ENCODE data around the gene PRM1.

Gene PRM1

DNA sequence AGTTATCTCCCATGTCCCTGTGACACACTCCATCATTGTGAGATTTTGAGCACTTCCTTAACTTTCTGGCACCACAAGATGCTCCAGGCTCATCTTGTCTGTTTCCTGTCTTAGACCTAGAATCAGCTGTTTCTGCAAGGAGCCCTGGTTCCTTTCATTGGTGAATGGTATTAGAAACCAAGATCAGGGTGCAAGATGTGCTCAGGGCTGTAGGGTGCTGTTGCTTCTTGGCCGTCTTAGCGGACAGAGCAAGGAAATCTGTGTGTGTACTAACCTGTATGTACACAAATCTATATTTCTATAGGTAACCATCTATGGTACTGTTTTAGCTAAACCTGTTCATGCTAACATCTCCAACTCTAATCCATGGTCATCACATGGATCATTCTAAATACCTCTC is 8.1 kb upstream of the PRM1 start:
- Histone ChIP-seq H3K9ac (no peak overlapping the region), H3K9me3 (no peaks in the 10 kb centered on the region), H3K4me1 (peaks cover 24% of the 10 kb centered on the region), H3K4me2 (no peak overlapping the region), H4K20me1 (no peaks in the 10 kb centered on the region), H3K36me3 (no peaks in the 10 kb centered on the region), H3K4me3 (no peak overlapping the region), H3K27ac (no peak overlapping the region), H3K27me3 (no peaks in the 10 kb centered on the region)
- TF ChIP-seq Cebpa-rat (IDR thresholded peaks at IDR 0.05): no peak

DNA sequence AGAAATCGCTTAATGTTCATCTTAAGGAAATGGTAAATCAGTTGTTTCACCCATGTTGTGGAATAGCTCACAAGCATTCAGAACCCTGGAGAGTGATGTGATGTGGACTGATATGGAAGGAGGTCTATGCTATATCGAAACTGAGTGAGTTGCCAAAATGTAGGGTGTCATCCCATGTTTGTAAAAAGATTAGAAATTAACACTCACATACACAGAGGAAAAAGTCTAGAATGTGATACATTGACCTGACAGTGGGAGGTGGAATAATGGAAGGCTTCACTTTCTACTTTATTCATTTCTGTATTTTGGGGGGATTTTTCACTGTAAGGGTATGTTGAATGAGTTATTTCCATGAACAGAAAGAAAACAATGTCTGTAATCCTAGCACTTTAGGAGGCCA is 4.7 kb upstream of the PRM1 start:
- Histone ChIP-seq H3K36me3 (no peaks in the 10 kb centered on the region), H3K9ac (no peak overlapping the region), H3K9me3 (no peaks in the 10 kb centered on the region), H4K20me1 (no peaks in the 10 kb centered on the region), H3K27ac (no peak overlapping the region), H3K27me3 (no peaks in the 10 kb centered on the region), H3K4me1 (peaks cover 8% of the 10 kb centered on the region; the same call in 1 of the 2 replicates), H3K4me2 (no peak overlapping the region), H3K4me3 (no peak overlapping the region)
- TF ChIP-seq Cebpa-rat (IDR thresholded peaks at IDR 0.05): no peak

DNA sequence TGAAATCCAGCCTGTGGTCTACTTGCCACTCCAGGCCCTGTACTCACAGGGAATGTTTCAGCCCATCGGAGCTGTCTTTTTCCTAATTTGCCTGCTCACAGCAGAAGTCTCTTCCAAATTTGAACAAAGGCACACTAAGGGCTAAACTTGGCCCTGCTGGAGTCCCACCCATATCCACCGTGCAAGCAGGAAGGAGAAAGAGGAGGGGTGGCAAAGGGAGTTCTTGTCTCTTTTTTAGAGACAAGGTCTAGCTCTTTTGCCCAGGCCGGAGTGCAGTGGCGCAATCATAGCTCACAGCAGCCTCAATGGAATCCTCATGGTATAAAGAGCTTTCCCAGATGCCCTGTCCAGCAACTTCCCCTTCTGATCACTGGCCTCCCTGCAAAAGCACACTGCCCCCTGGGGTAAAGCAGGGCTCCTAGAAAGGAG is 2.7 kb upstream of the PRM1 start:
- Histone ChIP-seq H3K27me3 (no peaks in the 10 kb centered on the region), H3K9ac (no peak overlapping the region), H4K20me1 (no peaks in the 10 kb centered on the region), H3K4me2 (no peak overlapping the region), H3K9me3 (no peaks in the 10 kb centered on the region), H3K4me1 (peaks cover 14% of the 10 kb centered on the region; the same call in 1 of the 2 replicates), H3K4me3 (no peak overlapping the region), H3K27ac (no peak overlapping the region), H3K36me3 (no peaks in the 10 kb centered on the region)
- TF ChIP-seq Cebpa-rat (IDR thresholded peaks at IDR 0.05): no peak

DNA sequence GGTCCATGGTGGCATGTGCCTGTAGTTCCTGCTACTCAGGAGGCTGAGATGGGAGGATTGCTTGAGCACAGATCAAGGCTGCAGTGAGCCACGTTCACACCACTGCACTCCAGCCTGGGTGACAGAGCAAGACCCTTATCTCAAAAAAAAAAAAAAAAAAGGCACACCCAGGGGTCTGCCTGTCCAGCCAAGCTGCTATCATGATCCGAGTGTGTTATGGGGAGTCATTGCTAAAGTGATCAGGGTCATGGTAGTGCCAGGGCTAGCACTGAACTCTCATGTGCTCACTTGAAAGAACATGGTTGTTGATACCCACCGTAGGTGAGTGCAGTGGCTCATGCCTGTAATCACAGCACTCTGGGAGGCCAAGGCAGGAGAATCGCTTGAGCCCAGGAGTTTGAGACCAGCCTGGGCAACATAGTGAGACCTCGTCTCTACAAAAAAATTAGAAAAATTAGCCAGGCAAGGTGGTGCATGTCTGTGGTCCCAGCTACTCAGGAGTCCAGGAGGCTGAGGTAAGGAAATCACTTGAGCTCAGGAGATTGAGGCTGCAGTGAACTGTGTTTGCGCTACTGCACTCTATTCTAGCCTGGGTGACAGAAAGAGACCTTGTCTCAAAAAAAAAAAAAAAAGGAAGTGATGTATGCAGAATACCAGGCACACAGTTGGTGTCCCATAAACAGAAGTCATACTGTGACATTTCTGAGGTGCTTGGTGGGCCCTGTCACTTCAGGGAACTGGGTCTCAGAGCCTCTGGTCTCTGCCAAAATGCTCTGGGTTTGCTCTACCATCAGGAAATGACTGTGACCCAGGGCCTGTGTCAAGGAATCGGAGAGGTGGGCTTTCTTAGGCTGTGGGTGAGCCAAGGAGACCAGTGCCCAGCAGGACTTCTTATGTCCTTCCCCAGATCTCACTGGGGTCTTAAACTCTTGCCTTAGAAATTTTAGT is 2.2 kb downstream of the PRM1 start:
- Histone ChIP-seq H3K9me3 (no peaks in the 10 kb centered on the region), H3K27me3 (no peaks in the 10 kb centered on the region), H3K4me3 (no peak overlapping the region), H4K20me1 (no peaks in the 10 kb centered on the region), H3K36me3 (no peaks in the 10 kb centered on the region), H3K9ac (no peak overlapping the region), H3K4me2 (peak overlapping the region; percentile 6; the same call in 1 of the 2 replicates), H3K4me1 (peaks cover 8% of the 10 kb centered on the region; the same call in 1 of the 2 replicates), H3K27ac (no peak overlapping the region)
- TF ChIP-seq Cebpa-rat (IDR thresholded peaks at IDR 0.05): no peak

DNA sequence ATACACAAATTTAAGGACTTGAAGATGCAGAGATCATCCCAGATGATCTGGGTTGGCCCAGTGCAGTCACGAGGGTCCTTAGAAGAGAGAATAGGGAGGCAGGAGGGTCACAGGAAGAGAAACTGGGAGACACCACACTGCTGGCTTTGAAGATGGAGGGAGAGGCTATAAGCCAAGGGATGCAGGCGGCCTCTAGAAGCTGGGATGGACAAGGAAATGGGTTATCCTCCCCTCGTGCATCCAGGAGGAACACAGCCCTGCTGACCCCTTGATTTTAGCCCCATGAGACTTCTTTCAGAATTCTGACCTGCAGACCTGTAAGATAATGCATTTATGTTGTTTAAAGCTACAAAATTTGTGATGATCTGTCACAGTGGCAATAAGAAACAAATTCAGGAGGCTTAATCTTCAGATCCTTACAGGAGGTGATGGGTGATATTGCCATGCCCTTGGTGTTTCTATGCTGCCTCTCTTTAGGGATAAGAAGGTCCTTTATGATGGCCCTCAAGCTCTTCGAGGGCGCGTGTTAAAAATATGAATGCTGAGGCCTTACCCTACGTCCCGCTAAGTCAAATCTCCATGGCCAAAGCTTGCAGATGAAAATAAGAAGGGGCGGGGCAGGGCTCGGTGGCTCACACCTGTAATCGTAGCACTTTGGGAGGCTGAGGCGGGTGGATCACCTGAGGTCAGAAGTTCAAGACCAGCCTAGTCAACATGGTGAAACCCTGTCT is 3.4 kb downstream of the PRM1 start:
- H3K4me3 ChIP-seq: no peak overlapping the region
- H3K4me2 ChIP-seq: no peak overlapping the region
- H3K9ac ChIP-seq: no peak overlapping the region
- no peak for TF ChIP-seq Cebpa-rat (IDR thresholded peaks at IDR 0.05)
- no peaks in the 10 kb centered on the region for H3K9me3 ChIP-seq
- no peak overlapping the region for H3K27ac ChIP-seq
- no peaks in the 10 kb centered on the region for H3K36me3 ChIP-seq
- H3K4me1 ChIP-seq: peaks cover 8% of the 10 kb centered on the region; the same call in 1 of the 2 replicates
- no peaks in the 10 kb centered on the region for H3K27me3 ChIP-seq
- H4K20me1 ChIP-seq: no peaks in the 10 kb centered on the region

DNA sequence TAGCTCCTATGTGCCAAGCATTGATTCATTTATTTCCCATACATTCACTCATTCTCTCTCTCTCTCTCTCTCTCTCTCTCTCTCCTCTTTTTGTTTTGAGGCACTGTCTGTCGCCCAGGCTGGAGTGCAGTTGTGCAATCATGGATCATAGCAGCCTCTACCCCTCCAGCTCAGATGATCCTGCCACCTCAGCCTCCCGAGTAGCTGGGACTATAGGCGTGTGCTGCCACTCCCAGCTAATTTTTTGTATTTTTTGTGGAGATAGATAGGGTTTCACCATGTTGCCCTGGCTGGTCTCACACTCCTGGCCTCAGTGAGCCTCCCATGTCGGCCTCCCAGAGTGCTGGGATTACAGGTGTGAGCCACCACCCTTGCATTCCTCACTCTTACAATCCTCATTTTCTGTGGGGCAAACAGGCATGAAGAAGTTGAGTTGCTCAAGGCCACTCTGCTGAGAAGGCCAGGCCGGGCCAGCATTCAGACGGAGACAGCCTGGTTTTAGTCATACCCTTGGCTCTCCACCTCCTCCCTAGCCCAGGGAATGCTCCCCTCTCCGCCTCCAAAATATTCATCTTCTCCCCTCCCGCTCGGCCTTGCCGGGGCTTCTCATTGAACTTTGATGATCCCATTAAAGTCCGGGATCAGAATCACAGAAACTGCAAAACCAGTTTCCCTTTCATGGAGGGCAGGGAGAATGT is 4.1 kb downstream of the PRM1 start:
- peaks cover 8% of the 10 kb centered on the region; the same call in 1 of the 2 replicates for H3K4me1 ChIP-seq
- H3K4me2 ChIP-seq: no peak overlapping the region
- no peaks in the 10 kb centered on the region for H4K20me1 ChIP-seq
- no peaks in the 10 kb centered on the region for H3K36me3 ChIP-seq
- no peaks in the 10 kb centered on the region for H3K27me3 ChIP-seq
- TF ChIP-seq Cebpa-rat (IDR thresholded peaks at IDR 0.05): no peak
- H3K9me3 ChIP-seq: no peaks in the 10 kb centered on the region
- no peak overlapping the region for H3K27ac ChIP-seq
- no peak overlapping the region for H3K9ac ChIP-seq
- no peak overlapping the region for H3K4me3 ChIP-seq

DNA sequence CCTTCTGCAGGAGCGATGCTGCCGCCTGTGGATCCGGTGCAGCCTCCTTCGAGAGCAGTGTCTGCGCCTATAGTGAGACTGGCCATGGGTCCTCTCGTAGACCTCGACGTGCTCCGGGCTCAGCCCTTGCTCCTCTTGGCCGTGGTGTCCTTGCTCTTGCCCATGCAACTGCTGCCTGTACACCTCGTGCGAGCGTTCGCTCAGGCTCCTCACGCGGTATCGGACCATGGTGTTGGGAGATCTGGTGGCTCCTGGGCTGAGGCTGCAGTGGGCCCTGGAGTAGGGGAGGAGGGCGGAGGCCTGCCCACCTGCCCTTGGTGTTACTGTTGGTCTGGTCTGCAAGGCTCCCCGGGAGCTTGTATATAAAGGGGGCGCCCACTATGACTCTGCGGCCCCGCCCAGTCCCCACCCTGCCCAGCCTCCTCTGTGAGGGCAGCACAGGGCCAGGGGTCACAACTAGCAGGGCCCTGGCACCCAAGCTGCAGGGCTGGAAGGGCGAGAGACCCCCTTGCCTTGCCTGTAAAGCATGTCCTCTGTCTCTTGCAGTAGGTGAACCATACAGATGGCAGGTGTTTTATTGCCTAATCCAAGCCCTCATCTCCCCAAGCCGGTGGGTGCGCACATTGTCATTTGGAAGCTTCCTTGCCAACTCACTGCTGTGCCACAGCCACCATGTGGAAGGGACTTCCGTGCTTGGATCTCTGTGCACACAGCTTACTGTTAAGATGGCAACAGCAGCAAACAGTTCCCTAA is 4.8 kb downstream of the PRM1 start, which contains the start of gene PRM2:
TSS of gene PRM2 (minus strand) at position 338 of the 753 bp plus-strand sequence. CDS start at position 228, 110 bp downstream.
- H3K9ac ChIP-seq: no peak within 1 kb of the TSS
- no peaks in the 10 kb centered on the region for H4K20me1 ChIP-seq
- H3K36me3 ChIP-seq: no peaks in the 10 kb centered on the region
- peaks cover 8% of the 10 kb centered on the region; the same call in 1 of the 2 replicates for H3K4me1 ChIP-seq
- no peaks in the 10 kb centered on the region for H3K9me3 ChIP-seq
- TF ChIP-seq Cebpa-rat (IDR thresholded peaks at IDR 0.05): no peak
- H3K4me2 ChIP-seq: no peak within 1 kb of the TSS
- no peak within 1 kb of the TSS for H3K27ac ChIP-seq
- H3K4me3 ChIP-seq: no peak within 1 kb of the TSS
- no peaks in the 10 kb centered on the region for H3K27me3 ChIP-seq

DNA sequence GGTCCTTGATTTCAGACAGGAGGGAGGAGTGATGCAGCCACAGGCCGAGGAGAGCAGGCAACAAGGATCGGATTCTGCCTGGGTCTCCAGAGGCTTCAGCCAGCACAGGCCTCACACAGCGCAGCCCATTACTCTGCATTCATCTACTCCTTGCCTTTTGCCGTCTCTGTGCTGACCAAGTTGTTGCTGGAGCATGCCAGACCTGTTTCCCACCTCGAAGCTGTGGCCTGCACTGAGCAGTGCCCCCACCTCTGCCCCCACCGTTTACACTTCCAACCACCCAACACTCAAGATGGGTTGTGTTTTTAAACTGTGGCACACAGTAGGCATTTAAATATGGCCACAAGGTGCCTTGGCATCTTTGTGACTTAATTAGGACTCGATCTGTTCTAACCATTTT is 6.2 kb downstream of the PRM1 start:
- TF ChIP-seq Cebpa-rat (IDR thresholded peaks at IDR 0.05): no peak
- H3K4me3 ChIP-seq: no peak overlapping the region

More for the DNA sequence above, 6.2 kb downstream of the PRM1 start:
- no peak overlapping the region for H3K4me2 ChIP-seq
- H3K36me3 ChIP-seq: no peaks in the 10 kb centered on the region
- no peaks in the 10 kb centered on the region for H3K9me3 ChIP-seq
- no peaks in the 10 kb centered on the region for H3K27me3 ChIP-seq
- no peaks in the 10 kb centered on the region for H4K20me1 ChIP-seq
- no peak overlapping the region for H3K9ac ChIP-seq
- no peak overlapping the region for H3K27ac ChIP-seq
- H3K4me1 ChIP-seq: peaks cover 8% of the 10 kb centered on the region; the same call in 1 of the 2 replicates

Data from BLaER1 (cell line).